Endothelial cell (in vitro differentiated cells): Measurements from ENCODE around the gene PRPSAP2. TPM values are rescaled to one million over a fixed set of nuclear protein-coding genes. Genes with fewer than 3 reads are reported as not detected.

Source experiments
- DNase-seq: peaks from one replicate; pipeline ENCODE4 v3.0.0; 2021; ENCODE audit warnings: low spot score
- H3K27ac Mint-ChIP-seq: one replicate; pipeline ENCODE4 v1.8.0; 2021; ENCODE audit warnings: mixed read lengths, inconsistent platforms; ENCODE audit not compliant: unreplicated experiment
- H3K27me3 Mint-ChIP-seq: one replicate; pipeline ENCODE4 v1.8.0; 2021; ENCODE audit warnings: mild to moderate bottlenecking, moderate library complexity, mixed read lengths, inconsistent platforms; ENCODE audit not compliant: unreplicated experiment
- H3K36me3 Mint-ChIP-seq: one replicate; pipeline ENCODE4 v1.8.0; 2021; ENCODE audit warnings: mild to moderate bottlenecking, low read depth, mixed read lengths, inconsistent platforms; ENCODE audit not compliant: unreplicated experiment
- H3K4me1 Mint-ChIP-seq: one replicate; pipeline ENCODE4 v1.8.0; 2021; ENCODE audit warnings: mild to moderate bottlenecking, mixed read lengths, inconsistent platforms; ENCODE audit not compliant: unreplicated experiment
- H3K4me3 Mint-ChIP-seq: one replicate; pipeline ENCODE4 v1.8.0; 2021; ENCODE audit warnings: mild to moderate bottlenecking, mixed read lengths, inconsistent platforms; ENCODE audit not compliant: unreplicated experiment
- H3K9me3 Mint-ChIP-seq: one replicate; pipeline ENCODE4 v1.8.0; 2021; ENCODE audit warnings: mixed read lengths, inconsistent platforms; ENCODE audit not compliant: unreplicated experiment
- CTCF ChIP-seq: fragments of 200-600 bp; sonication (generic); IDR thresholded peaks from one replicate; pipeline ENCODE4 v1.5.0; 2021; ENCODE audit warnings: antibody characterized with exemption; ENCODE audit not compliant: unreplicated experiment
- total RNA-seq: library from RNA; stranded (reverse); fragmentation: NEBNext Ultra II Directional; extraction: Animal tissue kit (Norgen Biotek cat#: 25700); gene quantifications from one replicate; pipeline ENCODE4 v1.2.1, GENCODE V29; 2021; ENCODE audit not compliant: unreplicated experiment

The PRPSAP2 gene
- total RNA-seq, 1 donor from 2014 or later = 32.4 TPM

- TF ChIP-seq CTCF = no peak
- Mint-ChIP-seq H3K9me3 (no peaks in the 10 kb centered on the region), H3K27ac (no peak overlapping the region), H3K27me3 (peaks cover 3% of the 10 kb centered on the region), H3K36me3 (no peaks in the 10 kb centered on the region), H3K4me1 (no peaks in the 10 kb centered on the region), H3K4me3 (no peak overlapping the region)
- no peak for DNase-seq
Observed at GRCh38 chr17:18975597-18975996, 117.7 kb downstream of the PRPSAP2 start.

- no peaks in the 10 kb centered on the region for H3K4me1 Mint-ChIP-seq
- no peak overlapping the region for H3K27ac Mint-ChIP-seq
- peaks cover 1% of the 10 kb centered on the region for H3K27me3 Mint-ChIP-seq
- DNase-seq = no peak
- no peak for TF ChIP-seq CTCF
- H3K36me3 Mint-ChIP-seq = no peaks in the 10 kb centered on the region
- H3K4me3 Mint-ChIP-seq = no peak overlapping the region
- H3K9me3 Mint-ChIP-seq = no peaks in the 10 kb centered on the region
Observed at GRCh38 chr17:18976201-18976600, 118.3 kb downstream of the PRPSAP2 start.

- TF ChIP-seq CTCF = no peak
- no peak overlapping the region for H3K27ac Mint-ChIP-seq
Observed at GRCh38 chr17:18977021-18977420, 119.1 kb downstream of the PRPSAP2 start.

GRCh38 chr17:18977646-18978045 lies 119.7 kb downstream of the PRPSAP2 start:
- Mint-ChIP-seq H3K36me3 (no peaks in the 10 kb centered on the region), H3K9me3 (no peaks in the 10 kb centered on the region), H3K27me3 (no peaks in the 10 kb centered on the region), H3K4me3 (no peak overlapping the region), H3K27ac (no peak overlapping the region), H3K4me1 (no peaks in the 10 kb centered on the region)
- no peak for DNase-seq
- TF ChIP-seq CTCF = no peak

More at GRCh38 chr17:18977021-18977420, 119.1 kb downstream of the PRPSAP2 start:
- H3K27me3 Mint-ChIP-seq = peaks cover 1% of the 10 kb centered on the region
- H3K4me1 Mint-ChIP-seq = no peaks in the 10 kb centered on the region
- no peaks in the 10 kb centered on the region for H3K36me3 Mint-ChIP-seq
- H3K9me3 Mint-ChIP-seq = no peaks in the 10 kb centered on the region
- H3K4me3 Mint-ChIP-seq = no peak overlapping the region
- no peak for DNase-seq

GRCh38 chr17:18978050-18978449 lies 120.1 kb downstream of the PRPSAP2 start:
- H3K4me3 Mint-ChIP-seq = no peak overlapping the region
- H3K36me3 Mint-ChIP-seq = no peaks in the 10 kb centered on the region
- no peaks in the 10 kb centered on the region for H3K4me1 Mint-ChIP-seq
- no peak overlapping the region for H3K27ac Mint-ChIP-seq
- no peaks in the 10 kb centered on the region for H3K27me3 Mint-ChIP-seq
- DNase-seq = no peak
- H3K9me3 Mint-ChIP-seq = no peaks in the 10 kb centered on the region
- no peak for TF ChIP-seq CTCF
